Thyroid gland (tissue), 4 donors: ENCODE results near the gene DCX.

ENCODE experiments used
- CTCF ChIP-seq, 6 experiments: fragments of 200-600 bp in 3 of 6; fragments of 450-650 bp in 3 of 6; sonication (generic) in 3 of 6; IDR thresholded peaks; one replicate each; pipeline ENCODE4 v1.5.1; 2016 to 2019; ENCODE audit warnings: antibody characterized with exemption in 6 of 6, mild to moderate bottlenecking in 2 of 6, inconsistent platforms in 1 of 6, moderate library complexity in 1 of 6
- POLR2A ChIP-seq, 2 donors: fragments of 450-650 bp; IDR thresholded peaks; one replicate each; pipeline ENCODE4 v1.6.1; 2017; ENCODE audit warnings: antibody characterized with exemption in 2 of 2, mild to moderate bottlenecking in 2 of 2, moderate library complexity in 1 of 2

DNA sequence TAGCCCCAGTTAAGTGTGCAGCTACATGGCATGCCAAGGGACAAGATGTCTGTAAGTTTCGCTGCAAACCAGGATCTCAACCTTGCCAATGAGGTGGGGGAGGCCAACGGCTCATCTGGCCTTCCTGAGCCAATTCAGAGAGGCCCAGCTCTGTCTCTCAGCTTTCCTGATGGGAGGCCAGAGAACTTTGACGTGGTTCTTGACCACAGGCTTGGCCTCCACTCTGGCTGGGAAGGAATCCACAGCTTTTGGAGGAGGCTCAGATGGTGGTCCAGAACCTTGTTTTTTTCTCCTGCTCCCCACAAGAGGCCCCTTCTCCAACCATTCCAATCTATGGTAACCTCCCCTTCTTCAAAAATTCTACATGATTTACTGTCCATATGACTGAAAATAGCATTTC lies 151.5 kb downstream of the DCX start:
- TF ChIP-seq CTCF (IDR thresholded peaks at IDR 0.05): no peak
- no peak for TF ChIP-seq POLR2A (IDR thresholded peaks at IDR 0.05)
